HepG2 (cell line): ENCODE data around the gene CASZ1. TPM values are rescaled to one million over a fixed set of nuclear protein-coding genes. Genes with fewer than 3 reads are reported as not detected.

Source experiments
- ATAC-seq: fragments of 200-7000 bp; cut with Tn5 transposase; 3 replicates; pipeline ENCODE4 v1.9.1; 2020; ENCODE audit warnings: mild to moderate bottlenecking, moderate library complexity
- BruUV-seq: library from RNA; stranded (reverse); fragments of 400-500 nt; replicated peaks from 2 replicates; lab custom pipeline; 2021; lab: Mats Ljungman, UMichigan
- CTCF ChIA-PET: fragments of 300-600 bp; formaldehyde crosslinking; extraction: SDS; loops from one replicate; lab custom pipeline; 2021; ENCODE audit warnings: low total read pairs, inconsistent platforms, low intra/inter-chr PET ratio; lab: Yijun Ruan, JAX
- POLR2A ChIA-PET: fragments of 350-600 bp; sonication (Branson Sonifier 250); formaldehyde crosslinking; loops from one replicate; lab custom pipeline; 2020; ENCODE audit warnings: antibody characterized with exemption, inconsistent platforms; lab: Yijun Ruan, JAX
- DNase-seq: peaks from one replicate; pipeline ENCODE4 v3.0.0-alpha.2; 2015; ENCODE audit warnings: low spot score
- FAIRE-seq: peaks from 3 replicates; lab custom pipeline; 2011; peaks lifted over from hg19 to GRCh38; lab: Jason Lieb, UNC
- H2AFZ ChIP-seq: one replicate; pipeline ENCODE4 v1.6.1; 2011; ENCODE audit warnings: low read length, inconsistent platforms
- H3K27ac ChIP-seq: fragments of 300-600 bp; 3 replicates; pipeline ENCODE4 v1.8.0; 2011; ENCODE audit warnings: mixed run types, mild to moderate bottlenecking, mixed read lengths, low read length, inconsistent platforms; ENCODE audit not compliant: insufficient read depth; ENCODE audit errors: extremely low read length
- H3K27me3 ChIP-seq, 2 experiments: fragments of 200-600 bp in 1 of 2; 2 replicates in 1 of 2; 3 replicates in 1 of 2; pipeline versions ENCODE4 v1.6.0 to v1.8.0; 2011; ENCODE audit warnings: low read length in 2 of 2, mild to moderate bottlenecking in 2 of 2, moderate library complexity in 2 of 2, inconsistent platforms in 1 of 2; ENCODE audit not compliant: insufficient read depth in 2 of 2, control insufficient read depth in 1 of 2
- H3K36me3 ChIP-seq, 2 experiments: fragments of 200-600 bp in 1 of 2; replicated peaks in 1 of 2; 2 replicates in 1 of 2; 3 replicates in 1 of 2; pipeline versions ENCODE4 v1.5.1 to v1.8.0; 2011; ENCODE audit warnings: low read length in 2 of 2, inconsistent platforms in 1 of 2; ENCODE audit not compliant: insufficient read depth in 2 of 2, control insufficient read depth in 1 of 2
- H3K4me1 ChIP-seq: 2 replicates; pipeline ENCODE4 v1.5.1; 2012; ENCODE audit warnings: low read length, inconsistent platforms; ENCODE audit not compliant: insufficient read depth
- H3K4me2 ChIP-seq: 2 replicates; pipeline ENCODE4 v1.6.0; 2011; ENCODE audit warnings: low read depth, low read length, inconsistent platforms
- H3K4me3 ChIP-seq, 3 experiments: fragments of 200-600 bp in 1 of 3; sonication (generic), shearing (Covaris generic) in 1 of 3; replicated peaks in 1 of 3; 2 replicates each; pipeline ENCODE4 v1.5.1; 2011 to 2016; ENCODE audit warnings: low read length in 3 of 3, inconsistent platforms in 2 of 3, low read depth in 2 of 3, mild to moderate bottlenecking in 2 of 3, control low read depth in 1 of 3, mixed read lengths in 1 of 3; ENCODE audit not compliant: insufficient read depth in 1 of 3
- H3K79me2 ChIP-seq: one replicate; pipeline ENCODE4 v1.6.1; 2011; ENCODE audit warnings: low read length, inconsistent platforms; ENCODE audit not compliant: insufficient read depth
- H3K9ac ChIP-seq: 2 replicates; pipeline ENCODE4 v1.6.0; 2011; ENCODE audit warnings: mild to moderate bottlenecking, low read depth, low read length, inconsistent platforms; ENCODE audit not compliant: insufficient read depth
- H3K9me3 ChIP-seq: 2 replicates; pipeline ENCODE4 v1.5.1; 2012; ENCODE audit warnings: mild to moderate bottlenecking, low read length
- H4K20me1 ChIP-seq: 2 replicates; pipeline ENCODE4 v1.6.0; 2011; ENCODE audit warnings: inconsistent platforms, mild to moderate bottlenecking, low read length, moderate library complexity; ENCODE audit not compliant: insufficient read depth
- FOXO4 ChIP-seq: sonication (generic); formaldehyde crosslinking; conservative IDR thresholded peaks from 2 replicates; pipeline ENCODE4 v1.8.1; 2023; ENCODE audit warnings: missing genetic modification reagents
- HNRNPL ChIP-seq: fragments of 200-400 bp; formaldehyde crosslinking; IDR thresholded peaks from 2 replicates; pipeline ENCODE4 v1.6.1; 2017; ENCODE audit warnings: mild to moderate bottlenecking, low read depth, low read length
- KDM5B ChIP-seq: sonication (generic); formaldehyde crosslinking; IDR thresholded peaks from 2 replicates; pipeline ENCODE4 v1.4.0; 2020; ENCODE audit warnings: missing genetic modification reagents, mild to moderate bottlenecking, borderline replicate concordance
- NKX3-1 ChIP-seq: sonication (generic); formaldehyde crosslinking; IDR thresholded peaks from 2 replicates; pipeline ENCODE4 v1.5.0; 2020; ENCODE audit warnings: missing genetic modification reagents
- ZKSCAN1 ChIP-seq: fragments of 150-350 bp; IDR thresholded peaks from 2 replicates; pipeline ENCODE4 v1.6.1; 2014; ENCODE audit warnings: low read length
- ZNF280D ChIP-seq: sonication (generic); formaldehyde crosslinking; IDR thresholded peaks from 2 replicates; pipeline ENCODE4 v1.5.1; 2020; ENCODE audit warnings: mild to moderate bottlenecking, missing genetic modification reagents
- ZNF512B ChIP-seq: sonication (generic); formaldehyde crosslinking; IDR thresholded peaks from 2 replicates; pipeline ENCODE4 v1.5.1; 2020; ENCODE audit warnings: missing genetic modification reagents, mild to moderate bottlenecking, borderline replicate concordance
- WGBS: methylation state at CpG from one replicate; pipeline ENCODE4 v1.1.6; 2017; ENCODE audit warnings: low lambda C conversion rate; 5-methylcytosine and 5-hydroxymethylcytosine counted together
- in situ Hi-C: cut with HindIII; loops from 2 replicates; pipeline ENCODE4 v1.10.0; 2017; ENCODE audit warnings: low pct_unique_long_range_greater_than_20kb; ENCODE audit not compliant: extremely low pct_ligation_motif_present
- intact Hi-C: fragments of 100-400 bp; cut with micrococcal nuclease; formaldehyde crosslinking; loops from one replicate; pipeline ENCODE4 v1.10.0; 2022; ENCODE audit not compliant: unreplicated experiment
- polyA plus RNA-seq, 8 experiments: library from polyadenylated mRNA; depleted of rRNA in 3 of 8; stranded (reverse) in 7 of 8; unstranded in 1 of 8; fragments of >200 nt; fragmentation: Illumina TruSeq in 4 of 8; extraction: Trizol in 4 of 8; gene quantifications; 2 replicates each; pipeline versions ENCODE4 v1.2.1 to v1.2.3, GENCODE V29; 2011 to 2016; ENCODE audit warnings: low read depth in 4 of 8, missing spikeins in 1 of 8, mixed read lengths in 1 of 8; ENCODE audit not compliant: insufficient read depth in 1 of 8
- total RNA-seq, 5 experiments: library from RNA; depleted of rRNA; stranded (reverse); fragments of >200 nt; fragmentation: Illumina TruSeq; extraction: Trizol; gene quantifications; 2 replicates each; pipeline ENCODE4 v1.2.3, GENCODE V29; 2016; ENCODE audit warnings: low read depth in 1 of 5

Gene CASZ1
- total and polyA plus RNA-seq, 2 of the 13 experiments (the other 11 are each of a cell fraction or from before 2014, with no cell fraction given) = 1.9 to 3.7 TPM

GRCh38 chr1:10821388-10821787 lies 24.9 kb upstream of the CASZ1 start:
- H3K27ac ChIP-seq = no peak overlapping the region
- FAIRE-seq (no peak), ATAC-seq (no peak), DNase-seq (no peak)
- H2AFZ ChIP-seq = no peak overlapping the region
- no peaks in the 10 kb centered on the region for H3K9me3 ChIP-seq
- no peaks in the 10 kb centered on the region for H4K20me1 ChIP-seq
- CTCF ChIA-PET = no interaction called here
- no peaks in the 10 kb centered on the region for H3K4me1 ChIP-seq
- no peak overlapping the region for H3K4me3 ChIP-seq
- WGBS = 25% methylated on average over 2 of the region's 2 CpGs
- no peak for TF ChIP-seq NKX3-1 (CRISPR knock-in tag)
- TF ChIP-seq ZKSCAN1 = 0 out of 2 replicates have a peak, but pooled peaks have one; percentile 29
- H3K9ac ChIP-seq = no peak overlapping the region
- no peaks in the 10 kb centered on the region for H3K36me3 ChIP-seq
- intact Hi-C loops = no loop called here
- H3K79me2 ChIP-seq = no peaks in the 10 kb centered on the region
- no peak overlapping the region for H3K4me2 ChIP-seq
- POLR2A ChIA-PET = no interaction called here
- peaks cover 5 to 34% of the 10 kb centered on the region in 2 experiments; a peak in 4 of 5 replicates for H3K27me3 ChIP-seq
- no TSS peak for BruUV-seq
- in situ Hi-C loops = no loop called here

GRCh38 chr1:10820422-10820821 lies 24.0 kb upstream of the CASZ1 start:
- H3K4me1 ChIP-seq = peaks cover 1% of the 10 kb centered on the region
- intact Hi-C loops = no loop called here
- ChIA-PET CTCF (no interaction called here), POLR2A (no interaction called here)
- ATAC-seq (no peak), DNase-seq (no peak), FAIRE-seq (no peak)
- H4K20me1 ChIP-seq = no peaks in the 10 kb centered on the region
- H3K79me2 ChIP-seq = no peaks in the 10 kb centered on the region
- H3K4me3 ChIP-seq = no peak overlapping the region
- H3K9me3 ChIP-seq = no peaks in the 10 kb centered on the region
- H3K36me3 ChIP-seq = no peaks in the 10 kb centered on the region
- H3K27ac ChIP-seq = no peak overlapping the region
- H3K4me2 ChIP-seq = no peak overlapping the region
- no peak overlapping the region for H2AFZ ChIP-seq
- in situ Hi-C loops = no loop called here
- 26% methylated on average over 5 of the region's 7 CpGs for WGBS
- no TSS peak for BruUV-seq
- H3K27me3 ChIP-seq = peaks cover 10 to 37% of the 10 kb centered on the region in 2 experiments; a peak in 4 of 5 replicates
- no peak overlapping the region for H3K9ac ChIP-seq
- no peak for TF ChIP-seq FOXO4 (CRISPR knock-in tag)
- TF ChIP-seq KDM5B = no peak
- no peak for TF ChIP-seq HNRNPL
- no peak for TF ChIP-seq ZNF512B (CRISPR knock-in tag)
- TF ChIP-seq ZNF280D = no peak
